Uterus (tissue), 2 donors: ENCODE measurements around the gene FGFBP1.

Experiments used
- POLR2A ChIP-seq, 2 donors: fragments of 450-650 bp; IDR thresholded peaks; one replicate each; pipeline ENCODE4 v1.6.1; 2016; ENCODE audit warnings: antibody characterized with exemption in 2 of 2, mild to moderate bottlenecking in 1 of 2, moderate library complexity in 1 of 2
- TF ChIP-seq, protein P1 (sequence below), 4 experiments: fragments of 200-600 bp in 2 of 4; fragments of 450-650 bp in 2 of 4; sonication (generic) in 2 of 4; IDR thresholded peaks; one replicate each; pipeline ENCODE4 v1.5.1; 2016 to 2019; ENCODE audit warnings: antibody characterized with exemption in 4 of 4, mild to moderate bottlenecking in 2 of 4, moderate library complexity in 1 of 4

DNA sequence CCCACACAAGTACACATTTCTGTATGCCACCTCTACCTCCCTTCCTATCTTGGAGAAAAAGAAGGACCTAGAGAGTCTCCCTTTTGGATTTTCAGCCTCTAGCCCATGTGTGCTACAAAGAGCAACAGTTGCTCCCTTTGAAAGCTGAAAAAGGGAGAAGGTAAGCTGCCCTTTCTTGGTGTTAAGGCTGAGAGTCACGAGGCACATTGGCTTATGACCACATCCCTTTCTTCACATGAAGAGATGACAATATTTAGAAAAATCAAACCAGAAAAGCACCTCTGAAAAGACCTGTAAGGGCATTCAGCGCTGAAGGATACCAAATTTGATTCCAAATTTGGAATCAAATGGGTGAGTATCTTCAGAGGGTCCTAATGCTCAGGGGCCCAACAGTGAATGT, 6.4 kb upstream of the FGFBP1 start:
- TF ChIP-seq POLR2A (IDR thresholded peaks at IDR 0.05): no peak
- TF ChIP-seq, protein P1, sequence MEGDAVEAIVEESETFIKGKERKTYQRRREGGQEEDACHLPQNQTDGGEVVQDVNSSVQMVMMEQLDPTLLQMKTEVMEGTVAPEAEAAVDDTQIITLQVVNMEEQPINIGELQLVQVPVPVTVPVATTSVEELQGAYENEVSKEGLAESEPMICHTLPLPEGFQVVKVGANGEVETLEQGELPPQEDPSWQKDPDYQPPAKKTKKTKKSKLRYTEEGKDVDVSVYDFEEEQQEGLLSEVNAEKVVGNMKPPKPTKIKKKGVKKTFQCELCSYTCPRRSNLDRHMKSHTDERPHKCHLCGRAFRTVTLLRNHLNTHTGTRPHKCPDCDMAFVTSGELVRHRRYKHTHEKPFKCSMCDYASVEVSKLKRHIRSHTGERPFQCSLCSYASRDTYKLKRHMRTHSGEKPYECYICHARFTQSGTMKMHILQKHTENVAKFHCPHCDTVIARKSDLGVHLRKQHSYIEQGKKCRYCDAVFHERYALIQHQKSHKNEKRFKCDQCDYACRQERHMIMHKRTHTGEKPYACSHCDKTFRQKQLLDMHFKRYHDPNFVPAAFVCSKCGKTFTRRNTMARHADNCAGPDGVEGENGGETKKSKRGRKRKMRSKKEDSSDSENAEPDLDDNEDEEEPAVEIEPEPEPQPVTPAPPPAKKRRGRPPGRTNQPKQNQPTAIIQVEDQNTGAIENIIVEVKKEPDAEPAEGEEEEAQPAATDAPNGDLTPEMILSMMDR (IDR thresholded peaks at IDR 0.05): no peak
